NCI-H82 treated with DMSO at 0.1 percent for 48 hours (cell line): ENCODE data around the gene DGKB.
A peak's percentile ranks its signal among the peaks of the same experiment; 100 is the strongest.

Experiments used
- DNase-seq: peaks from one replicate; lab custom pipeline; 2025; ENCODE audit not compliant: unreplicated experiment; lab: John Stamatoyannopoulos, UW

DGKB gene

DNA sequence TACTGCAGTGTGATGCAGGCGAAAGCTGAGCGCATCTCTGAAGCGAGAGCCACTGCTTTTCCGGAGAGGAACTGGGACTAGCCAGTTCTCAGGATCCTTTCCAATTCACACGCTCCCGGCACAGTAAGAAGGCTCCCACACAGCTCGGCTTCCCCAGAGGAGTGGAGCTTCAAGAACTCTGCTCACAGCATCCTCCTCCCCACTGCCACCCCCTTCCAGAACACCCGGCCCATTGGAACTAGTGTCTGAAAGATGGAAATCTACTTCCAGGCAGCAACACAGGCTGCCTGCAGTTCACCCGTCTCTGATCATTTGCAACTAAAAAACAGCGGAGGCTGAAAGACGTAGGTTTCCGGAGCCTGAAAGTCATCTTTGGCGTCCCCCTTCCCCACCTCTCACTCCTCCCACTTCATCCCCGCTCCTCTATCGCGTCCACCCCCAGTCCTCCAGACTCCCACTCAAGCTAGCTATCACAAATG lies at the start of gene DGKB:
Gene DGKB (minus strand): TSS at position 163 of the 479 bp plus-strand sequence.
- no peak for DNase-seq

- no peak for DNase-seq
These were observed 47.5 kb upstream of the DGKB start for GRCh38 chr7:14950013-14950412.

GRCh38 chr7:14938181-14938580 lies 35.6 kb upstream of the DGKB start:
- no peak for DNase-seq

DNA sequence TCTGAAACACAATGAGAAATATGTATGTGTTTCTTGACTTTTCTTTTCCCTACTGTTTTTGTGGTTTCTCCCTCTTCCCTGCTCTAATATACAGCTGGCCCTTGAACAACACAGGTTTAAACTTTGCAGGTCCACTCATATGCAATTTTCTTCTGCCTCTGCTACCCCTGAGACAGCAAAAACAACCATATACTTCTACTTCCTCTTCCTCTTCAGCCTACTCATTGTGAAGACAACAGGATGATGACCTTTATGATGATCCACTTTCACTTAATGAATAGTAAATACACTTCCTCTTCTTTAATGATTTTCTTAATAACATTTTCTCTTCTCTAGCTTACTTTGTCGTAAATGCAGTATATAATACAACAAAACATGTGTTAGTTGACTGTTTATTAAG lies 35.0 kb upstream of the DGKB start:
- no peak for DNase-seq

DNA sequence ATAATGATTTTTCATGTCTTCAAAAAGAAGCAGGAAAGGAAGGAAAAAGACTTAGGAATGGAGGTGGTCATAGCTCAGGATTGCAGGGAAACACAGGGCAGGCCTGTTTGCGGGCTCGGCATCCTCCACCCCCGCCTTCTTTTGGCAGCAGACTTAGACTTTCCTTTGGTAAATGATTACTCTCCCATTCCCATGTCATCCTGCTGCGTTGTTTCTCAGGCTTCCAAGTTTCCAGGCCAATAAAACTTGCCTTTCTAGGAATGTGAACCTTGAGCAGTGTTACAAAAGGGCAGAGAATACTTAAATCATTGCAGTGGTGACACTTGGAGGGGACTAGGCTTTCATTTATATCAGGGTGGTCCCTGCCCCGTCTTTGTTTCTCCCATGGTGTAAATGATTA lies 34.0 kb upstream of the DGKB start:
- no peak for DNase-seq

DNA sequence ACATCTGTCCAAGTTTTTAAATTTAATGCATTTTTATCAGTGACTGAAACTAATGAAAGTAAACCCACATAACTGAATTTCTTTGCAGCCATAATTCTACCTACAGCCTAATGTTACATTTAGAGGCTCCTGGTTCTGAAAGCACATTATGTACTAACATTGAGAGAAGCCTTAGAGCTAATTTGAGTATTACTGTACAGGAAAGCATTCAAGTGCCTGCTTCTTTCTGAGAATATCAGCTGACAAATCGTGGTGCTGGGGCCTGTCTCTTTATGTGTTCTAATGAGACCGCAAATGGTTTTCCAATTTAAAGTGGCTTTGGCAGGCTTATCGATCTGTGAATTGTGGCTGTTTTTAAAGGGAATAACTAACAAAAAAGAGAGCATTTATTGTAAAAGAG lies 32.3 kb upstream of the DGKB start:
- DNase-seq: no peak

DNA sequence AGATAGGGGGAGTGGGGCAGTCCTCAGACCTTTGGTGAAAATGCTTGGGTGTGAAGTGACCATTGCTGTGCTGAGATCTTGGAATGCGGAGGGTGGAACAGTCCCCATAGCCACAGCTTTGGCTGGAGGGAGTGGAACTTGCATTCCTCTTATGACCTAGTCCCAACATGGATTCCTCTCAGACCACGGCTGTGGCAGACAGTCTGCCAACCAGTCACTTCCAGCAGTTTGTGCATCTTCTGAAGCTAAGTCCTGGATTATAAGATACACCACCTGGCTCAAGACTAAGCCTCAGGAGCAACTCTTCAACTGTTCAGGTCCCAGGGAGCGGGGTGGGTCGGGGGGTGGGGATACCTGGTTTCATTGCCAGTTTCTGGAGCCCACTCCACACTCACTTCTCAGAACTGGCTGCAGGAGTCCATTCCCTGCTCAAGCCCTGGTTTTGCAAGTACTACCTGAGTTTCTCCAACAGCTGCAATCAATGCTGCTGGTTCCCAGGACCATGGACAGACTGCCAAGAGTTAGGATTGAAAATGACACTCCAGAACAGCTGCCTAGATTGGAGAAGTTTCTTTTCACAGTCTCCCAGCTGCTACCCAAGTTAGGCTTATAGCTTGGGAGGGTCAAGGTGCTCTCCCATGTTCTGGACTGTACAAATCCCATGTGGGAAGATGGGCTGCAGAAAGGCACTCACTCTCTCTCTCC lies 29.1 kb upstream of the DGKB start:
- no peak for DNase-seq

GRCh38 chr7:14924398-14924797 lies 21.8 kb upstream of the DGKB start:
- DNase-seq: no peak

DNA sequence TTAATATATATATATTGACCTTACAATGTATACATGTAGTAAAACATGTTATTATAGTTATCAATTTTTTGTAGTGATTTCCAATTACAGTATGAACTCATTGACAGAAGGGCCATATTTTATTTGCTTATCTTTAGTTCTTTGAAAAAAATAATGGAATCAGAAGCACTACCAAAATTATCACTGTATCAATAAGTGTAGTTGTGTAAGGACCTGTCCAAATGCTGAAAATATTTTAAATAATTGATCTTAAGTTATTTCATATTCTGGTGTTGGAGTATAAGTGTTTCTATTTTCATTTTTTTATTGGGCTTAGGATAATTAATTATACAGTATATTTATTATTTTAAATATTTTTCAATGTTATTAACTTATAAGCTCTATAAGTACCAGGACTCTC lies 8.5 kb upstream of the DGKB start:
- no peak for DNase-seq

- no peak for DNase-seq
These were observed 6.1 kb upstream of the DGKB start for GRCh38 chr7:14908697-14909096.

- no peak for DNase-seq
These were observed 3.2 kb upstream of the DGKB start for GRCh38 chr7:14905764-14906163.

- DNase-seq: no peak
These were observed 2.5 kb downstream of the DGKB start for GRCh38 chr7:14900051-14900450.

- no peak for DNase-seq
These were observed 3.5 kb downstream of the DGKB start for GRCh38 chr7:14899030-14899429.

- DNase-seq: no peak
These were observed 6.1 kb downstream of the DGKB start for GRCh38 chr7:14896461-14896860.

GRCh38 chr7:14894826-14895225 lies 7.7 kb downstream of the DGKB start:
- DNase-seq: no peak

- no peak for DNase-seq
These were observed 9.6 kb downstream of the DGKB start for GRCh38 chr7:14892961-14893360.

DNA sequence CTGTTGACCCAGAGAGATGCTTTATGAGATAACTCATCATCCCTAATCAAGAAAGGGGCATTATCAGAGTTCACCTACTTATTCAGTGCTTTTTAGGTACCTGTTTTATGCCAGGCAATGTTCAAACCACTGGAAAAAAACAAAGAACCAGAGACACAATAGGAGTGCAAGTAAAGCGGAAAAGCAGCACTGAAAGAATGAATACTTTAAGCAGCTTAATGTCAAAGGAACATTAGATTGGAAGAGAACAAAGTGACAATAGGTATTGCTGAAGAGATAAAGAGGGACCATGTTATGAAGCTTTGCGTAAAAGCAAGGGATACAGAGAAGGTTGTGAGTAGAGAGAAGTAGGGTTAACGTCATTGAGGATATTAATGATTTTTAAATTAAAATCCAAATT lies 11.3 kb downstream of the DGKB start:
- no peak for DNase-seq

DNA sequence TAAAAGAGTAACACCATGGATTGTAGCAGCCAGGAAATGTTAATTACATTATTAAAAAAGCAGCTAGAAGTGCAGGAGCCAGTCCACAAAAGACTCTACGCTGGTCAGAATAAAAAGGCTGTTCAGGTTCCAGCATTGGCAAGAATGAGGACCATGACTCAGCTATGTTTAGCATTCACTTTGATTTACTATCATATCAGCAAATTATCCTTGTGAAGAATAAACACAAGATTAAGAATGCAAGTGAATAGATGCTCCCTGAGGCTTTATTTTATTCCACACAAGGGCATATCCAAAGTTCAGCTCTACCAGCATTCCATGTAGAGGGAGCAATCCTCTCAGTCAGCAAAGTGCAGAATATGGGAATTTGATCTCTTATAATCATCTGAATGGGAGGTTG lies 13.6 kb downstream of the DGKB start:
- DNase-seq: no peak

GRCh38 chr7:14886533-14886932 lies 16.0 kb downstream of the DGKB start:
- peak; percentile 83 for DNase-seq

DNA sequence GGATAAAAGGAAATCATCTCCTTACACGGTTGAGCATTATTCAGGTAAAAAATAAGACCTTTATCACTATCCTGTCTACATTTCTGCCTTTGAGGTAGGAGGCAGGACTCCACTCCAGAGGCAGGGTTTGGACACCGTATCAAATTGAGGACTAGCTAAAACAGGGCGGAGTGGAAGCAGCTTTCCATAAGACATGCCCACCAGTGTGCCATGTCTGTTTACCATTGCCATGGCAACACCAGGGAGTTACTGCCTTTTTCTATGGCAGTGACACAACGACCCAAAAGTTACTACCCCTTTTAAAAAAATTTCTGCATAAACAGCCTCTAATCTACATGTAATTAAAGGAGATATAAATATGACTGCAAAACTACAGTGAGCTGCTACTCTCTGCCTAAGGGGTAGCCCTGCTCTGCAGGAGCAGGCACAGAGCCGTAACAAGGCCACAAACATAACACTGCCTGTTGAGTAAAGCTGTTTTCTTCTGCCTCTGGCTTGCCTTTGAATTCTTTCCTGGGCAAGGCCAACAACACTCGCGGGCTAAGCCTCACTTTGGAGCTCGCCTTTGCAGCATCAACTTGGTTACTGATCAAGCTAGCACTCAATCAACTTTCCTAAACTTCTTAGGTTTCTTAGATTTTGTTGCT lies 26.5 kb downstream of the DGKB start:
- no peak for DNase-seq

DNA sequence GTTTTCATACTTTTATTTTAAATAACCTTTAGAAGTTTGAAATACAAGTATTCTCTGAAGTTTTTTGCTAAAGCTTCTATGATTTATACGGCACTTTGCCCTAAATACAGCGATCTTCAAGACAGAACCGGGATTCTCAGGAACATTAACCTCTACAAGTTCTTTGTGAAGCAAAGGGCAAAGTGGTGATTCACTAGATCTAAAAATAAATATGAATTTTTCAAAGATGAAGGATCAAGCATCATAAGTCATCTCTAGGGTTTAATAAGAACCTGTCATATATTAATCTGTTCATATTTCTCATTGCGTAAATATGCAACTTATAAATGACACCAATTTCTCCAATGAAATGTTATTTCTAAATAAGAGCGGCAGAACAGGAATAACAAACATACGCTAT lies 30.7 kb downstream of the DGKB start:
- DNase-seq: no peak

DNA sequence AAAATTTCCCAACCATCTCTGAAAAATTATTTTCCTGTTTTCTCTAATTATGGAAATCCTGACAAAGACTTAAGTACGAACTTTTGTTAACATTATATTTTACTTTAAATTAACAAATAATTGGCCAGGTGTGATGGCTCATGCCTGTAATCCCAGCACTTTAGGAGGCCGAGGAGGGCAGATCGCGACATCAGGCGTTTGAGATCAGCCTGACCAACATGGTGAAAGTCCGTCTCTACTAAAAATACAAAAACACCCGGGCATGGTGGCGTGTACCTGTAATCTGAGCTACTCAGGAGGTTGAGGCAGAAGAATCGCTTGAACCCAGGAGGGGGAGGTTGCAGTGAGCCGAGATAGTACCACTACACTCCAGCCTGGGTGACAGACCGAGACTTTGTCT lies 32.2 kb downstream of the DGKB start:
- no peak for DNase-seq

DNA sequence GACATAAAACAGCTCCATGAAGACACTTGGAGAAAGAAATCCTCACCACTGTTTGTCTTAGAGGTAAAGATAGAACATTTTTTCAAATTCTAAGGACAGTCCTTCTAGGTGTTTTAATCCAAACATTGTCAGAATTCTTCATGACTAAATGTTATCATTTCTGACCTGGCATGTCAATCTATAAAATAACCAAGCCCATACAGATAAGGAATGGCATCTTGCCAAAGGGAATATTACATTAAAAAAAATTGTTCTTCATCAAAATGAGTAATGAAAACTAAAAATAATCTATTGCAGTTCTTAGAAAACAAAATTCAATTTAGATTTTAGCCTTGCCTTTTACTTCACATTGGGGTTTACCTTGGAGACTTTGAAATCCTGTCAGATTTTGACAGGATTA lies 33.6 kb downstream of the DGKB start:
- no peak for DNase-seq
